ENCODE data around the gene MN1.

MN1 gene

DNA sequence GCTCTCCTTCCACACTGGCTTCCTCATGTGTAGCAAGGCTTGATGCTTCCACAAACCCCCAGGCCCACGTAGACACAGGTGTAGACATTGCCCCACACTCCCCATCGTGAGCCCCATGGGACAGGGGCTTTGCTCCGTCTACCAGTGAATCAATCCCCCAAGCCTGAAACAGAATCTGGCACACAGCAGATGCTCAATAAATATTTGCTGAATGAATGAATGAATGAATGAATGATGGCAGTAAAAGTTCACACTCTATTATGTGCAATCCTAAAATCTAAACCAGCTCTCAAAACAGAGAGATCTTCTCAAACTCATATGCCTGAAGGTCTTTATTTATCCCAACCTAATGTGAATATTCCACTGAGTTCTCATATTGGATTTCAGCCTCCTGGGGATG is 69.9 kb downstream of the MN1 start:
- no peak for DNase-seq

DNA sequence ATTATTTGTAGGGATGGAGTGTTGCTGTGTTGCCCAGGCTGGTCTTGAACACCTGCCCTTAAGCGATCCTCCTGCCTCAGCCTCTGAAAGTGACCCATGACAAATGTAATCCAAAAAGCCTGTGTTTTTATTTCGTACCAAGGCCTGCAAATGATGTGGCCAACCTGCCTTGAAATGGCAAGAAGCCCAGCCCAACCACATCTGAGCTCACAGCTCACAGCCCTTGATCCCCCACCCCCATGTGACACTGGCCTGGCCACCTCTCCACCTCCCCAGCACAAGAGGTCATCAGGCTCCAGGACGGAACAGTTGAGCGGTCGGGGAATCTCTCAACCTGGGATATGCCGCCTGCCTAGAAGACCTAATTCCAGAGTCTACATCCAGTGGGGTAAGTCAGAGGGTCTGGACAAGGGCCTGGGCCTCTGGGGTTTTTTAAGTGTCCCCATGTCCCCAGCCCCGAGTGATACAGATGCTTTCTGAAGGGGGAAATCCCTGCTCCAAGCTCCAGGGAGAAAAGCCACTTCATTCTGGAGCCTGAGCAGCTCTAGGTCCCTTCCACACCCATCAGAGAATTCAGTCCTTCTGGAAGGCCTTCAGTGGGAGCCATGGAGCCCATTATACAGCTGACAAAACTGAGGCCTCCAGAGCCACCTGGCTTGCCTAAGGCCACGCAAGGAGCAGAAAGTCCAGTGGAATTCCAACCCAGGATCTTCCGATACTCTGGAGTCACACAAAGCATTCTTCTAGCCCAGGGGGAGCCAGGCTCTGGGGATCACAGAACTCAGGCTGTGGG is 70.7 kb downstream of the MN1 start:
- DNase-seq: no peak

DNA sequence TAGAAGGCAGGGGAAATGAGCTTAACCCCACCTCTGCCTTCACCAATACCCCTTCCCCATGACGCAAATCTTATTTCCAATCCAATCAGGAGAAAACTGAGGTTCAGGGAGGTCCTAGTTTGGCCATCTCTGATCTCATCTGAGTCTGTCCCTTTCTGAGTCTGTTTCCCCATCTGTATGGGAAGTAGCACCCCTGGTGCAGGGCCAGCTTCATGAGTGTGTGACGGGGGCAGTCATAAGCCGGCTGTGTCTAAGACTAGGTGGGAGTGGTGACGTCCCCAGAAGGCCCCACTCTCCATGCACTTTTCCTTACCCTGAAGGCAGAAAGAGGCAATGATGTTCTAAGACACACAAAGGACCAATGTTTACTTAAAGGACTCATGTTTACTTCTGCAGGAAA is 72.3 kb downstream of the MN1 start:
- DNase-seq: no peak

DNA sequence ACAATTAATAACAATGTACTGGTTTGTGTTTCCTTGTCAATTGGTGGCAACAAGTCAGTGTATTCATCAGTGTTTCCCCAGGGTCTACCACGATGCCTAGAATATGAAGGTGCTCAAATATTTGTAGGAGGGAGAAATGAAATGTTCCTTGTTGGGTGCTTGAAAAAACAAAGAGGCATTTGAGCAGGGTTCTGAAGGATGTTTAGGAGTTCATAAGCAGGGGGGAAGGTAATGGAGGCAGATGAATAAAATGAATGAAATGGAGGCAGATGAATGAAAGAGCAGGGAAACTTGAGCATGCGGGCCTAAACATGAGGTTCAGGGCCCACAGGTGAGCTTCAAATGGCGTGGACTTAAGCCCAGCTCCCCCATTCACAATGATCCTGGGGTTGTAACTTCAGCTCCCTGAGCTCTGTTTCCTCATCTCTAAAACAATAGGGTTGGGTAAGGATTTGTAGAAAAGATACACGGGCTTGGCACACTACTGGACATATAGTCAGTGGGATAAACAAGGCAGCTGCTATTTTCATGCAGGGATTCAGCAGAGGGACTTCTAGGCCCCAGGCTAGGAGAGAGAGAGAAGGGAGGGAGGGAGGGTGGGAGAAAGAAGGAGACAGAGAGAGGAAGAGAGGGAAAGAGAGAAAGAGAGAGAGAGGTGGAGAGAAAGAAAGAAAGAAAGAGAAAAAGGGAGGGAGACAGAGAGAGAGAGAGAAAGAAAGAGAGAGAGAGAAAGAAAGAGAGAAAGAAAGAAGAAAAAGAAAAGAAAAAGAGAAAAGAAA is 73.7 kb downstream of the MN1 start:
- DNase-seq: no peak

DNA sequence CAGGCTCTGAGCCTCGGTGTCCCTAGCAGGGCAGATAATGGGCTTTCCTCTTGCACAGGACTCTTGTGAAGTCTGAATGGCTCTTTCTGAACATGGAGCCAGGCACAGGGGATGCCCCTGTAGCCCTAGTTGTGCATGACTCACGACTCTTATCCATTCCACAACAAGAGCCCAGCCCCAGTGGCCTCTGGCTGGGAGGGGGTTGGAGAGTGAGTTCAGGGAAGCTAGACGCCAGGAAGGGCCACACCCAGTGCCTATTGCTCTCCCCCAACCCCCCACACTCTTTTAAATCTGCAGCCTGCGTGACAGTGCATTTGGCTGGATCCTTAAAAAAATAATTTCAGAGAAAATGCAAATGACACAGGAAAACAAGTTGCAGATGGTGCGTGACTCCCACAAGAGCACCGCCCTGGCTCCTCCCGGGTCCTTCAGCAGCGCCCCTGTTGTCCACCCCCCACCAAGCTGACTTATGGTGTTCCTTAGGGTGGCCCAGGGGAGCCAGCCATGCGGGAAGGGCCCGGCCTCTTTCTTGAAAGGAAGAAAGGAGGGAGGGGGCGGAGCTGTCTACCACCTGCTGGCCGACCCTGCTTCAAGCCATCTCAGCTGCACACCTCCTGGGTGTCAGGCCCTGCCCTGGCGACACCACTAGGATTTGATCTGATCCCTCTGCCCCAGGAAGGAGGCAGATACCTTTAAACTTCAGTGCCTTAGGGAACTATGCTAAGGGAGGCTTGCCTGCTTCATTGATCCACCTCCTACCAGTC is 74.7 kb downstream of the MN1 start:
- DNase-seq: peak; percentile 93

DNA sequence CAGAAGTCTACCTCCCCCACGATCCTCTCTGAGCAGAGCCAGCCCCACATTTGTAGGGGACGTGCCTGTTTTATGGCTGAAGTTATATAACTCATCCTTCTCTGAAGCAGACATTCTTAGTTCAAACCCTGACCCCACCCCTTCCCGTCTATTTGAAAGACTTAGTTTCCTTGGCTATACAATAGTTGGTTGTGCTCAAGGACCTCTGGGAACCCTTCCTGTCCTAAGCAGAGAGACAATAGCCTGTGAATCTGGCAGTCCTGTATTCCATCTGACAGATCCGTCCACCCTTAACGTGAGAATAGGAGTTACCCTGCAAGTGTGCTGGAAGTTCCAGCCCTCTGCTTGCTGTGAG is 75.2 kb downstream of the MN1 start:
- DNase-seq: no peak

DNA sequence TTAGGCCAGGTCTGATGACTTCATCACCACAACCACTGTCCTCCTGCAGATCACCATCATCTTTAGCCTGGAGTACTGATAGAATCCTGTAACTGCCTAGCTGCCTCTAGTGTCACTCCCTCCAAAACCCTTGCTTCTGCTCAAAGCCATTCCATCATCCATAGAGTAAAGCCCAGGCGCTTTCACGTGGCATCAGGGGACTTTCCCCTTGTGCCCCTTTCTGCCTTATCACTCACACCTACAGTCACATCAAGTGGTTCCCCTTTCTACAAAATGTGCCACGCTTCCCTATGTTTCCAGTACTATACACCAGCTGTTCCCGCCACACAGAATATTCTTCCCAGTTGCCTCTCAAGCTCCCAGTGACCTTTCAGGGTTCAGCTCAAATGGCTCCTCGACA is 75.9 kb downstream of the MN1 start:
- no peak for DNase-seq

DNA sequence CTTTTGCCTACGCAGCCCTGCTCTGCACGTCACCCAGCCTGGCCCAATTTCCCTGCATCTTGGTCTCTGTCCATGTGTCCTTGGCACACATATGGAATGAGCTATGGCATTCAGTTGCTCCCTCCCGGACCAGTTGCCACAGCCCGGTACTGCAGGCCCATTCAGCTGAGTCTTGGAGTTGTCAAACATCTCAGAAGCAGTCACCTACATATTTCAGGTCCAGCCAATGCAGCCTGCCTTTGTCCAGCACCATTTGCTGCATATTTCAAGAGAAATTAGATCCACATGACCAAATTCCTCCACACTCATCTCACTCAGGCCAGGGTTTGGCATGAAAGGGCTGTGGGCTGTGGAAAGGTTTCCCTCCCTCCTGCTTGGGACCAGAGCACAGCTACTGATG is 76.8 kb downstream of the MN1 start:
- DNase-seq: no peak

DNA sequence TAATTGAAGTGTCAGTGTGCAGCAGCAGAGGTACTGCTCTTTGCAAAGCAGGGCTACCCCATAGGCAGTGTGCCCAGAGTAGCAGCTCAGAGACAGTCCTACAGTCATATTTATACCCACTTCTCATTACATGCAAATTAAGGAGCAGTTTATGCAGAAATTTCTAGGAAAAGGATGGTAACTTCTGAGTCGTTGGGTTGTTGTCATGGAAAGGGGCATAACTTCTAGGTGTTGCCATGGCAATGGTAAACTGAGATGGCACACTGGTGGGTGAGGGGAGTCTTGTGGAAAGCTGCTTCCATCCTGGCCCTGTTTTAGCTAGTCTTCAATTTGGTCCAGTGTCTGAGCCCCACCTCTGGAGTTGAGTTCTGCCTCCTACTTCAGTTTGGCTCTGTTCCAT is 77.4 kb downstream of the MN1 start:
- no peak for DNase-seq

DNA sequence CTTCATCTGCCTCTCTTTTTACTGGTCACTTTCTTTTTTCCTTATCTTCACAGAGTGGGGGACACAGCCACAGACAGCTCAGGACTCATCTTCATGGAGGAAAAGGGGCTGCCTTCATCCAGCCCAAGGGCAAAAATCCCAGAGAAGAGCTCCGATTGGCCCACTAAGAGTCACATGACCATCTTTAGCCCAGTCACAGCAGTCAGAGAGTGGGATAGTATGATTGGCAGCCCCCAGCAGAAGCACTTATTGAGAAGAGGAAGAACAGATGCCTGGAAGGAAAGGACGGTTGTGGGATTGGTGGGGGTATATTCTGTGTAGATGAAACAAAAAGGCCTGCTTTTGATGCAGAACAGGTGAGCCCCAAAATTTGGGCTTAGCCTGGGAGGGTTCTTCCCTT is 77.8 kb downstream of the MN1 start:
- DNase-seq: peak; percentile 13

DNA sequence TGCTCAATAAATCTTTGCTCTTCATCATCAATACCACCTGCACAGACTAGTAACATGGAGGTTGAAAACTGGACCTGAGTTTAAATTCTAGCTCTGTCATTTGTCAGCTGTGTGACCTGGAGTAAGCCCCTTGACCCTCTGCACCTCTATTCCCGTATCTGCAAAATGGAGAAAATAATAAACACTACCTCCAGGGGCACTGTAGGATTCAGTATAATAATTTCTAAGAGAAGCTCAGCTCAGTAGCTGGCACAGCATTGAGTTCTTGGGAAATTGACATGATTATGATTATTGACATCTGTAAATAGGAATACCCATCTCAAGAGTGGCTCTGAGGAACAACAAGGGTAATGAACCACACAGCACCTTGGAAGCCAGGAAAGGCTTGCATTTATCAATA is 78.4 kb downstream of the MN1 start:
- DNase-seq: peak; percentile 22

DNA sequence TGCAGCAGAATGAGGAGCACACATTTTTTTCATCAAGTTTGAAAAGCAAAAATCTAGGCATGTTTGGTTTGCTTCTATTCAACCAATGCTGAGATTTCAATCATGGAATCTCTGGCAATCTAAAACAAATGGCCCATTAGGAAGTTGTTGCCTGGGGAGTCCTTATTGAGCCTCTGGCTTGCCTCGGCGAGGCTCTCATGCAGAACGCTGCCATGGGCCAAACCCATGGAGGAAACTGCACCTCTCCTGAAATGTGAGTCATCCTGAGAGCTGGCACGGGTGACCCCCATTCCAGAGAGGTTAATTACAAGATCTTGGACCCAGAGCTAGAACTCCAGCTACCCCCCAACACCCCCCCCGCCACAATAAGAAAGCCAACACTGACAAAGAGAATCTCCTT is 80.7 kb downstream of the MN1 start:
- no peak for DNase-seq

DNA sequence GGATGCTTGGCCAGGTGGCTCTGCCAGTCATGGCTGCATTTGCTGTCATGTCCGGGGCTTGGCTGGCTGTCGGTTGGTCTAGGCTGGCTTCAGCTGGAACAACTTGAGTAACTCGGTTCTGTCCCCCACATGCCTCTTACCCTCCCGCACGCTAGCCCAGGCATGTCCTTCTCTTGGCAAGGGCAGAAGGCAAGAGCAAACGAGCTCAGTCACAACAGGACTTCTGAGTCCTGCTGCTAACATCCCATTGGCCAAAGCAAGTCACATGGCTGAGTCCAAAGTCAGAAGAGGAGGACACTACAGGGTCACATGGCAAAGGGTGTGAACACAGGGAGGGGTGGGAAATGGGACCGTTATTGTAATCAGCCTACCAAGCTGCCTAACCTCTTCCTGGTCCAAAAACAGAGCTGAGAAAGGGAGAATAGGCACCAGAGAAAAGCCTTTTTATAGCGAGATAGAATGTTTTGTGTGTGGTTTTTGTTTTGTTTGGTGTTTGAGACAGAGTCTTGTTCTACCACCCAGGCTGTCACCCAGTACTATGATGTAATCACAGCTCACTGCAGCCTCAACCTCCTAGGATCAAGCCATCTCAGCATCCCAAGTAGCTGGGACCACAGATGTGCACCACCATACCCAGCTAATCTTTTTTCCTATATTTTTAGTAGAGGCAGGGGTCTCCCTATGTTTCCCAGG is 81.9 kb downstream of the MN1 start:
- DNase-seq: peak; percentile 82

DNA sequence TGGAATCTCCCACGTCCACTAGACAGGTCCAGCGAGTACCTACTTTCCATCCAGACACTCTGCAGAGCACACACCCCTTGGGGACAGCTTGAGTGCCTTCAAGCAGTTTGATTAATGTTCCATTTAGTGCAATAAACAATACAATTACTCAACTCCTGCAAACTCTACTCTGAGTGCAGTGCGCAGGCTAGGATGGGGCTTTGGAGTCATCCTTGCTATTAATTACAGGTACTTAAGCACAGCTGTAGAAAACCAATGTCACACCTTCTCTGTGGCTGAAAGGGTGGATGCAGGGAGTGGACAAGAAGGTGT is 82.6 kb downstream of the MN1 start:
- no peak for DNase-seq

DNA sequence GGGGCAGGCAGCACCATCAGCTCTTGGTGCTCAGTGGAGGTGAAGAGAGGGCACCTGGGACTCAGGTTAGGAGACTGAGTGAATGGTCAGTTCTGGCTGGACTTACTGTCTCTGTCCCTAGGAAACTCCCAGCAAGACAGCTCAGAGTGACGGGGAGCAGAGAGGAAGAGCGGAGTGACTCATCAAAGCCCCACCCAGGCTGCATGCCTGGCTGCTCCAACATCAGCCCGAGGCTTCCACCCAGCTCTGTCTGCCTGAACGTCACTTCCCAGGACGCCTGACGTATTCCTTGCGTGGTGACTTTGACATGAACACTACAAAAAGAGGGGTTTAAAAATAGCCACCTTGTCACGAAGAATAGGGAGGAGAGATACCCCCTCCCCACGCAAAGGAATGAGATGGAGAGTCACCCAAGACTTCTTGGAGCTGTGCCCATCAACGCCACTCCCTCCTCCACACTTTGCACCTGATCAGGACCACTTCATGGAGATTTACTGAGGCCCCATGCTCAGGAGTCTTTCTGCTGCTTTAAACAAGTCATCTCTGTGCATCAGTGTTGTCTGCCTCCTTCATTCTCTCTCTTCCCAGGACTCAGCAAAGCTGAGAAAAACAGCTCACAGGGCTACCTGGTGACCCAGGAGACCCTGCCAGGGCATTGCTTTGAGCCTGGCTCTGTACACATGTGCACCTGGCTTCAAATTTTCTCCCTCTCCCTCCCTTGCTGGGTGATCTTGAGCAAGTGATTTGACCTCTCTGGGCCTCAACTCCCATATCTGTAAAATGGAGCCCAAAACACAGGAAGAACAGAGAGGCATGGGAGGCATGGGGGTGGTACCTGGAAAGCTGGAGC is 83.1 kb downstream of the MN1 start:
- DNase-seq: peak; percentile 33

DNA sequence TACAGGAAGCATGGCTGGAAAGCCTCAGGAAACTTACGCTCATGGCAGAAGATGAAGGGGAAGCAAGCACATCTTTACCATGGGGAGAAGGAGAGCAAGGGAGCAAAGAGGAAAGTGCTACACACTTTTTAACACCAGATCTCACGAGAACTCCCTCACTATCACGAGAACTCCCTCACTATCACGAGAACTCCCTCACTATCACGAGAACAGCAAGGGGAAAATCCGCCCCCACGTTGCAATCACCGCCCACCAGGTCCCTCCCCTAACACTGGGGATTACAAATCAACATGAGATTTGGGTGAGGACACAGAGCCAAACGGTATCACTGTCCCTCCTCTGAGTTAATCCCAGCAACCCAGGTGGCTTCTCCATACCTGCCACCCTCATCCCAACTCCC is 84.5 kb downstream of the MN1 start:
- DNase-seq: no peak

DNA sequence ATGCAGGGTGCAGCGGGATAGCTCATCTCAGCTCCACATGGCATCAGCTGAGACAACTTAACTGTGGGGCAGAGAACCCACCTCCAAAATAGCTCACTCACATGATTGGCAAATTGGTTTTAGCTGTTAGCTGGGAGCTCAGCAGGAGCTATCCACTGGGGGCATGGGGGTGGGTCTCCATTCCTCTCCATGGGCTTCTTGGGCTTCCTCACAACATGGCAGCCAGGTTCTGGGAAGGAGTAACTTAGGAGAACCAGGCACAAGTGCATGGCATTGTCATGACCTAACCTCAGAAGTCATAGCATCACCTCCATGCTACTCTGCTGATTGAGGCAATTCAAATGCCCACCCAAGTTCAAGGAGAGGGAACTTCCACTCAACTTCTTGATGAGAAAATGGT is 85.5 kb downstream of the MN1 start:
- DNase-seq: no peak

DNA sequence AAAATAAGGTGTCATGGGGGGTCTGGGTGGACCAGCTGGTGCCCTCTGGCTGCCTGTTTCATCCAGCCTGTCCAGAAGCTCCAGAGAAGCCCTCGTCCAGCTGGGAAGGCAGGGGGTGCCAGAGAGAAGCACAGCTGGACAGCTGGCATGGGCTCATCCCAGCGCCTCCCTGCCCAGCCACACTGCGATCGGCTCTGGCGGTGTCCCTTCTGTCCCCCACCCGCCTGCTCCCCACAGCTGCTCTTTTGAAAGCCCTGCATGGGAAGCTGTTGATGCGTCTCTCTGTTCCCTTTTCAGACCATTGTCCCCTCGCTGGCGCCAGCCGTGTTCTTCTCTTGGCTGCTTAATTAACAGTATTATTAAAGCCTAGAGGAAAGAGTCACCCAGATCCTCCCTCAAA is 86.5 kb downstream of the MN1 start:
- no peak for DNase-seq

DNA sequence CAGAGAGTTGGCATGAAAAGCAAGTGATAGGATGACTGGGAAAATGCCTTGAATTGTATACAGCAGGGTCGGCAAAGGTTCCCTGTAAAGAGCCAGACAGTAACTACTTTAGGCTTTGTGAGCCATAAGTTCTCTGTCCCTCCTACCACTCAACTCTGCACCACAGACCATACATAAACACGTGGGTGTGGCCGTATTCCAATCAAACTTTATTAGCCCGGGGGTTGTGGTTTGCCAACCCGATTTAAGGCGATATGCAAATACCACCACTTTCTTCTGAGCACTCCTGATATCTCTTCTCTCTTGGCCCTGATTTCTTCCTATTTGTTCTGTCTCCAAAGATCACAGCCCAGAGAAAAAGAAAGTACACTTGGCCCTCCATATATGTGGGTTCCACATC is 87.5 kb downstream of the MN1 start:
- DNase-seq: peak; percentile 73

DNA sequence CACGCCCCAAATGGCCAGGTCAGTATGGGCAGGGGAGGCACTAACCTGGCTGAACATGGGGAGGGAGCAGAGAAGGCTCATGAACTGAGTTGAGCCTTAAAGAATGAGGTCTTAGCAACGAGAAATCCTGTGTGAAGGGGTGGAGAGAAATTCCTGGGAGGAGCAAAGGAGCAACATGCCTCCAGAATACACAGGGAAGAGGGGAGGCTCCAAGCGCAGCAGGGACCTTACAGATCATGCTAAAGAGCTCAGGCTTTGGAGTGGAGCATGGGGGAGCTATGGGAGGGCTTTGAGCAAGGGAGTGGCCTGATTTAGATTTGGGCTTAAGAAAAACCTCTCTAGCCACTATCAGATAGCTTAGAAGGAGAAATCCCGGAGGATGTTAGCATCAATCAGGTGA is 88.1 kb downstream of the MN1 start:
- no peak for DNase-seq

DNA sequence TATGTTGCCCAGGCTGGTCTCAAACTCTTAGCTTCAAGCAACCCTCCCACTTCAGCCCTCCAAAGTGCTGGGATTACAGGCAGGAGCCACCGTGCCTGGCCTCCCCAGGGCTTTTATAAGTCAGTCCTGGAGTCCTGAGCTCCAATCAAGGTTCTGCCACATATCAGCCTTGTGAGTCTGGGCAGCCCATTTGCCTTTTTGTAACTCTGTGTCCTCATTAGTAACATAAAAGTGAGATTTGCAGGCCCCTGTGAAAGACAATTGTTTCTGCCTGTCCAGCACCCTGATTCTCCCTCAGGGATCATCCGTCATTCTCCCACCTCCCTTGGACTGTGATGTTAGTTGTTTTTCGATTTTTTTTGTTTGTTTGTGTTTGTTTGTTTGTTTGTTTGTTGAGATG is 89.8 kb downstream of the MN1 start:
- DNase-seq: no peak

DNA sequence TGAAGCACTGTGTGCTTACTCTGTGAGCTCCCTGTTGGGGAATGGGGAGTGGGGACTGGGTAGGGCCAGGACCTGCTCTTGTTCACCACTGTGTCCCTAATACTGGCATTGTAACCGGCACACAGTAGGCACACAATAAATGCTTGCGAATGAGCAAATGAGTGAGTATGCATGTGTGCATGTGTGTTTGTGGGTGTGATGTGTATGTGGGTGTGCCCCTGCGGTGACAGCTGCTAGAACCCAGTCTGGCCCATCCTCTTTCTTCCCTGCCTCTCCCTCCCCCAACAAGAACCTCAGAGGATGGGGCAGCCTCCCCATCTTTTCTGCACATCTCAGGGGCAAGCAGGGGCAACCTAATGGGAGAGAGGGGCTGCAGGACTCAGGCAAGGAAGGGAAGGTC is 90.5 kb downstream of the MN1 start:
- DNase-seq: no peak
